Measurements from ENCODE around the gene VEGFB. TPM values are rescaled to one million over a fixed set of nuclear protein-coding genes. Genes with fewer than 3 reads are reported as not detected.
A peak's percentile ranks its signal among the peaks of the same experiment; 100 is the strongest.

The VEGFB gene
- total and polyA plus RNA-seq, 2 donors (not counting 3 experiments of a cell fraction or from before 2014, with no cell fraction given): 19.3 to 98.1 TPM

DNA sequence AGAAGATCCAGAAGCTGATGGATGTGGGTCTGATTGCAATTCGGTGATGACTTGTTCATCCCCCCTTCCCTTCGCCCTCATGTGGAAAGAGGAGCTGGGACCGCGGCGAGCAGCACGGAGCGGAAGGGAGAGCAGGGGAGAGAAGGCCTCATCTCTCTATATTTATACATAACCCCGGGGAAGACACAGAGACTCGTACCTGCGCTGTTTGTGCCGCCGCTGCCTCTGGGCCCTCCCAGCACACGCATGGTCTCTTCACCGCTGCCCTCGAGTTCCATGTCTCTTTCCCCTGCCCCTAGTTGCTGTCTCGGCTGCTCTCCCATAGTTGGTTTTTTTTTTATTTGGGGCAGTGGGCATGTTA is 30.3 kb upstream of the VEGFB start:
- no peaks in the 10 kb centered on the region for H3K9me3 ChIP-seq (replicated peaks; ENCODE audit: control insufficient read depth, insufficient read depth, low read length)
- ChIA-PET POLR2A (interaction anchor here (0.7 kb wide), 1 partner anchor 66 kb away, joined by 4 read pairs; no protein-coding TSS in a partner anchor), CTCF (interaction anchor here (0.6 to 11.5 kb wide), 36 partner anchors 8 to 153 kb away, joined by 3 to 413 read pairs (median 8); partner anchors contain the start of genes BAD, CATSPERZ, DNAJC4 and ESRRA)
- H3K79me2 ChIP-seq (ENCODE audit: control insufficient read depth, insufficient read depth, low read length): peaks cover 8% of the 10 kb centered on the region
- no peak overlapping the region for H3K4me3 ChIP-seq (replicated peaks in 1 of 3; ENCODE audit: insufficient read depth in 1 of 3, low read depth in 1 of 3, low read length in 3 of 3)
- H3K27ac ChIP-seq (ENCODE audit: insufficient read depth, low read depth, low read length): no peak overlapping the region
- peaks cover 14 to 32% of the 10 kb centered on the region in 2 experiments for H3K36me3 ChIP-seq (ENCODE audit: control insufficient read depth in 2 of 2, extremely low read depth in 1 of 2, insufficient read depth in 2 of 2, low read length in 2 of 2)
- H3K9me1 ChIP-seq (replicated peaks; ENCODE audit: control insufficient read depth, extremely low read depth, insufficient read depth, low read length): no peaks in the 10 kb centered on the region
- BruUV-seq (replicated peaks): TSS peak; percentile 61
- no peak overlapping the region for H3K9ac ChIP-seq (replicated peaks; ENCODE audit: extremely low read depth, insufficient read depth, low read length)
- H2AFZ ChIP-seq (ENCODE audit: low read depth, low read length): no peak overlapping the region
- TF ChIP-seq MYC (IDR thresholded peaks at IDR 0.05; ENCODE audit: low read depth, low read length): no peak
- TF ChIP-seq, protein P1, sequence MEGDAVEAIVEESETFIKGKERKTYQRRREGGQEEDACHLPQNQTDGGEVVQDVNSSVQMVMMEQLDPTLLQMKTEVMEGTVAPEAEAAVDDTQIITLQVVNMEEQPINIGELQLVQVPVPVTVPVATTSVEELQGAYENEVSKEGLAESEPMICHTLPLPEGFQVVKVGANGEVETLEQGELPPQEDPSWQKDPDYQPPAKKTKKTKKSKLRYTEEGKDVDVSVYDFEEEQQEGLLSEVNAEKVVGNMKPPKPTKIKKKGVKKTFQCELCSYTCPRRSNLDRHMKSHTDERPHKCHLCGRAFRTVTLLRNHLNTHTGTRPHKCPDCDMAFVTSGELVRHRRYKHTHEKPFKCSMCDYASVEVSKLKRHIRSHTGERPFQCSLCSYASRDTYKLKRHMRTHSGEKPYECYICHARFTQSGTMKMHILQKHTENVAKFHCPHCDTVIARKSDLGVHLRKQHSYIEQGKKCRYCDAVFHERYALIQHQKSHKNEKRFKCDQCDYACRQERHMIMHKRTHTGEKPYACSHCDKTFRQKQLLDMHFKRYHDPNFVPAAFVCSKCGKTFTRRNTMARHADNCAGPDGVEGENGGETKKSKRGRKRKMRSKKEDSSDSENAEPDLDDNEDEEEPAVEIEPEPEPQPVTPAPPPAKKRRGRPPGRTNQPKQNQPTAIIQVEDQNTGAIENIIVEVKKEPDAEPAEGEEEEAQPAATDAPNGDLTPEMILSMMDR (IDR thresholded peaks at IDR 0.05; ENCODE audit: extremely low read depth in 1 of 2, insufficient read depth in 1 of 2, low read depth in 1 of 2, low read length in 2 of 2): no peak
- TF ChIP-seq POLR2A (IDR thresholded peaks at IDR 0.05; ENCODE audit: low read depth, low read length): peak; percentile 6
- TF ChIP-seq GATA2 (IDR thresholded peaks at IDR 0.05; ENCODE audit: insufficient read depth, insufficient read length, low read depth, low read length): no peak
- TF ChIP-seq POLR2AphosphoS5 (IDR thresholded peaks at IDR 0.05; ENCODE audit: insufficient read depth, low read depth, low read length): no peak
- TF ChIP-seq, protein P2, sequence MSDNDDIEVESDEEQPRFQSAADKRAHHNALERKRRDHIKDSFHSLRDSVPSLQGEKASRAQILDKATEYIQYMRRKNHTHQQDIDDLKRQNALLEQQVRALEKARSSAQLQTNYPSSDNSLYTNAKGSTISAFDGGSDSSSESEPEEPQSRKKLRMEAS (IDR thresholded peaks at IDR 0.05; ENCODE audit: insufficient read depth, insufficient read length): no peak
- no peak for TF ChIP-seq JUN (IDR thresholded peaks at IDR 0.05; ENCODE audit: borderline replicate concordance, insufficient read depth, insufficient read length, low read depth)
- intact Hi-C loops (cut with micrococcal nuclease): loop anchor here (1.0 kb wide), 2 partner anchors 66 to 97 kb away; no protein-coding TSS in a partner anchor
- no peak overlapping the region for H3K4me2 ChIP-seq (ENCODE audit: insufficient read depth, low read length)
- peaks cover 34% of the 10 kb centered on the region for H3K4me1 ChIP-seq (ENCODE audit: control insufficient read depth, extremely low read depth, insufficient read depth, low read length)
- H4K20me1 ChIP-seq (replicated peaks; ENCODE audit: control insufficient read depth, extremely low read depth, insufficient read depth, low read length): no peaks in the 10 kb centered on the region
- no peaks in the 10 kb centered on the region for H3K27me3 ChIP-seq (ENCODE audit: control insufficient read depth in 2 of 2, insufficient read depth in 2 of 2, low read length in 2 of 2)
- FAIRE-seq: no peak
- dilution Hi-C loops (cut with MboI; ENCODE audit: extremely low pct_ligation_motif_present, low sequenced_read_pairs): no loop called here
- no peak for DNase-seq (ENCODE audit: low read depth, low spot score)
